ENCODE results near the gene B9D1. TPM values are rescaled to one million over a fixed set of nuclear protein-coding genes. Genes with fewer than 3 reads are reported as not detected.

B9D1 gene
- total RNA-seq, 4 donors from 2014 or later, result 3.8 to 105 (median 25.6) TPM

DNA sequence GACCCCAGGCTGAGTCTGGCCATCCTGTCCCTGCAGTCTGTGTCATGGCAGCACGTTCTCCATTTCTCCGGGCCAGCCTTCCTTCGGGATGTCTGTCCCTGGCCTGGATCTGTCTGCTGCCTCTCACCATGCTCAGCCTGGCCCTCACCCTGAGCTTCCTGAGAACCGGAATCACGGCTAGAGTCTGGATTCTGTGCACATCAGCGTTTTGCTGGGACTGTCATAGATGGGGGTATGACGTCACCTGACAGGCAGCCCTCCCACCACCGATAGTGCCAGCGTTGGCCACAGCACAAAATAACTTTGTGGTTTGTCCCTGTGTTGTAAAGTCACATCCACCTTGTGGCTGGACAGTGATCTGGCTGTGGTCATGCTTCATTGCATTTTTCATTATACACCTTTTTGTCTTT is 59.2 kb downstream of the B9D1 start:
- intact Hi-C loops (cut with DNase I; ENCODE audit: low total_unique reads), result no loop called here
- TF ChIP-seq, protein P1, sequence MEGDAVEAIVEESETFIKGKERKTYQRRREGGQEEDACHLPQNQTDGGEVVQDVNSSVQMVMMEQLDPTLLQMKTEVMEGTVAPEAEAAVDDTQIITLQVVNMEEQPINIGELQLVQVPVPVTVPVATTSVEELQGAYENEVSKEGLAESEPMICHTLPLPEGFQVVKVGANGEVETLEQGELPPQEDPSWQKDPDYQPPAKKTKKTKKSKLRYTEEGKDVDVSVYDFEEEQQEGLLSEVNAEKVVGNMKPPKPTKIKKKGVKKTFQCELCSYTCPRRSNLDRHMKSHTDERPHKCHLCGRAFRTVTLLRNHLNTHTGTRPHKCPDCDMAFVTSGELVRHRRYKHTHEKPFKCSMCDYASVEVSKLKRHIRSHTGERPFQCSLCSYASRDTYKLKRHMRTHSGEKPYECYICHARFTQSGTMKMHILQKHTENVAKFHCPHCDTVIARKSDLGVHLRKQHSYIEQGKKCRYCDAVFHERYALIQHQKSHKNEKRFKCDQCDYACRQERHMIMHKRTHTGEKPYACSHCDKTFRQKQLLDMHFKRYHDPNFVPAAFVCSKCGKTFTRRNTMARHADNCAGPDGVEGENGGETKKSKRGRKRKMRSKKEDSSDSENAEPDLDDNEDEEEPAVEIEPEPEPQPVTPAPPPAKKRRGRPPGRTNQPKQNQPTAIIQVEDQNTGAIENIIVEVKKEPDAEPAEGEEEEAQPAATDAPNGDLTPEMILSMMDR (IDR thresholded peaks at IDR 0.05), result no peak
- TF ChIP-seq POLR2A (IDR thresholded peaks at IDR 0.05), result no peak
- no peak overlapping the region for H3K4me3 ChIP-seq
- H3K4me1 ChIP-seq, result peaks cover 5 to 6% of the 10 kb centered on the region in 2 donors
- DNase-seq, result no peak
- H3K27ac ChIP-seq, result peak overlapping the region in 1 of 2 donors; percentile 36
- H3K27me3 ChIP-seq, result no peaks in the 10 kb centered on the region
- H3K9me3 ChIP-seq, result no peaks in the 10 kb centered on the region
- H3K36me3 ChIP-seq, result no peaks in the 10 kb centered on the region

DNA sequence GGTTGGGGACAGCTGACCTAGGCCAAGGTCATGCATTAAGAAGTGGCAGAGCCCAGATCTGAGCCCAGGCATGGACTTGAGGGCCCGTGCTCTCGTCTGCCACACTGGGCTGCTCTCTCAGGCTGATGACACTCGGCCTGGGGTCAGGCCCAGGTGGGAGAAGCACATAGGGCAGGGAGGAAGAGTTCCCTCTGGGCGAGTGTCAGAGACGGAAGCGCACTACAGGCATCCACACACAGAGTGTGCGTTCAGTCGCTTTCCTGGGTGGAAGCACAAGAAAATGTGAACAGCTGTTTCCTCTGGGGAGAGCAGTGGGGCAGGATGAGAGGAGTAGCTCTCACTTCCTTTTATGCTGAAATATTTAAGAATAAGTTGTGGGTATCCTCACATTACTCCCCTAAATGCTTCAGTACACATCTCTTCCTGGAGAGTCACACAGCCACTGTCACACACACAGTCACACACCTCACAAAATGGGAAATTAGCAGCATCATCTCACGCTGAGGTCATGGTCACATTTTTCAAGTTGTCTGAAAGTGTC is 59.7 kb downstream of the B9D1 start:
- no peak for TF ChIP-seq POLR2A (IDR thresholded peaks at IDR 0.05)
- TF ChIP-seq, protein P1 (IDR thresholded peaks at IDR 0.05), result no peak
- Histone ChIP-seq H3K4me1 (peaks cover 5 to 6% of the 10 kb centered on the region in 2 donors), H3K27me3 (no peaks in the 10 kb centered on the region), H3K9me3 (no peaks in the 10 kb centered on the region), H3K4me3 (no peak overlapping the region), H3K27ac (no peak overlapping the region), H3K36me3 (no peaks in the 10 kb centered on the region)
- no peak for DNase-seq
- intact Hi-C loops (cut with DNase I; ENCODE audit: low total_unique reads), result no loop called here

DNA sequence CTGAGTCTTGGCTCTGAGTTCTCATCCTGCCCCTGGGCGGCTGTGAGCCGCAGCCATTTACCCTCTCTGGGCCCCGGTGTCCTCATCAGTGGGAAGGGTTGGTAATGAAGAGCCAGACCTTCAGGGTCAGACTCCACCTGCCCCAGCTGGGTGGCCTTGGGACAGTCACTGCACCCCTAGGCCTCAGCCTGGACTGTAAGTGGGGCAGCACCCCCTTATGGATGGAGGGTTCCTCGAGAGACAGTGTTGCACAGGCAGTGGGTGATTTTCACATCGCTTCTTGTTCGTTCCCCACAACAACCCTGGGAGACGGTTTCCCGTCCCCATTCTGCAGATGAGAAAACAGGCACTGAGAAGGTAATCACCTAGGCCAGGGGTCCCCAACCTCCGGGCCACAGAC is 60.5 kb downstream of the B9D1 start:
- DNase-seq, result no peak
- peaks cover 6 to 12% of the 10 kb centered on the region in 2 donors for H3K4me1 ChIP-seq
- H3K36me3 ChIP-seq, result no peaks in the 10 kb centered on the region
- no peak overlapping the region for H3K4me3 ChIP-seq
- H3K27me3 ChIP-seq, result no peaks in the 10 kb centered on the region
- intact Hi-C loops (cut with DNase I; ENCODE audit: low total_unique reads), result no loop called here
- H3K9me3 ChIP-seq, result no peaks in the 10 kb centered on the region
- no peak for TF ChIP-seq POLR2A (IDR thresholded peaks at IDR 0.05)
- TF ChIP-seq, protein P1 (IDR thresholded peaks at IDR 0.05), result no peak
- peak overlapping the region in 1 of 2 donors; percentile 19 for H3K27ac ChIP-seq

DNA sequence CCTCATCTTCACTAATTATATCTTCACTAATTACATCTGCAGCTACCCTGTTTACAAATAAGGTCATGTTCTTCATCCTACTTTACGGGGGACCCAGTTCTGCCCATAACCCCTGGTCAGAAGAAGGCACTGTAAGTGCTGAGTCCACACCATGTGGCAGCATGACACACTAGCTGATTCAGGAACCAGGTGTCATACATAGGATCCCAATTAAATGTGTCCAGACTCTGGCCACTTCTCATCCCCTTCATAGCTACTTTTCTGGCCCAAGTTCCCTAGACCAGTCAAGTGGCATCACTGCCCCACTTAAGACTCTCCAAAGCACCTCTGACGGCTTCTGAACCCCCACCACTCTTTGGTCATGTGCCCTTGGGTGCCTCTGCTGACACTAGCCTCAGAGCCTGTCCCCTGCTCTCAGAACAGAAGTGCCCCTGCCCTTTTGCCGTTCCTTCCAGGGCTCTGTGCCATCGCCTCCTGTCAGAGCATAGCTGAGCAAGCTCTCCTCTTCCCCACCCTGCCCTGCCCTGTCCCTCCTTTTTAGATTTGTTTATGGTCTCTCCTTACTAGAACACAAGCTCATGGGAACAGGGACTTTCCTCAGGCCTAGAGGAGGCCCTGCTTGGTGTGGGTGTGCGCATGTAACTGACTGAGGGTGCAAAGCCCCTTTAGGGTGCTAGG is 61.1 kb downstream of the B9D1 start:
- intact Hi-C loops (cut with DNase I; ENCODE audit: low total_unique reads), result no loop called here
- Histone ChIP-seq H3K9me3 (no peaks in the 10 kb centered on the region), H3K27ac (peak overlapping the region in 1 of 2 donors; percentile 19), H3K27me3 (no peaks in the 10 kb centered on the region), H3K4me1 (peaks cover 6 to 14% of the 10 kb centered on the region in 2 donors), H3K4me3 (no peak overlapping the region), H3K36me3 (no peaks in the 10 kb centered on the region)
- DNase-seq, result no peak
- TF ChIP-seq POLR2A (IDR thresholded peaks at IDR 0.05), result no peak
- TF ChIP-seq, protein P1 (IDR thresholded peaks at IDR 0.05), result no peak

DNA sequence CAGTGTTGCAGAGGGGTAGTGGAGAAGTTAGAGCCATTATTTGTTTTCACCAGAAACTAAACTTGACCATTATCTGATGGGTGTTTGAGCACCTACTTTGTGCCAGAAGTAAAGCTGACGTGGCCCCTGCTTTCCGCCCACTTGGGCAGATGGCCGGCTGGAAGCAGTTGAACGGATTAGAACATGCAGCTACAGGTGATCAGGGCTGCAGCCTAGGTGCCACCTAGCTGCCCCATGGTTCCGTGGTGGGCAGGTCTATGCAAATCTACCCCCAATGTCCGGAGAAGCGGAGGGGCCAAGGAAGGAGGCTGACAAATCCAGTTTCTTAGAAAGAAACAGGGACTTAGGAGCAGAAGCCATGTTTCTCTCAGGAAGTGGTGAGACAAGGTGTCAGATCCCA is 62.7 kb downstream of the B9D1 start:
- H3K27ac ChIP-seq, result no peak overlapping the region
- TF ChIP-seq, protein P1 (IDR thresholded peaks at IDR 0.05), result no peak

More for the DNA sequence above, 62.7 kb downstream of the B9D1 start:
- intact Hi-C loops (cut with DNase I; ENCODE audit: low total_unique reads), result no loop called here
- DNase-seq, result no peak
- Histone ChIP-seq H3K9me3 (no peaks in the 10 kb centered on the region), H3K4me3 (no peak overlapping the region), H3K27me3 (no peaks in the 10 kb centered on the region), H3K4me1 (peaks cover 6 to 14% of the 10 kb centered on the region in 2 donors), H3K36me3 (no peaks in the 10 kb centered on the region)

All from uterus (tissue), 4 donors.